Vagina (tissue), 2 donors: ENCODE results near the gene USF2. TPM values are rescaled to one million over a fixed set of nuclear protein-coding genes. Genes with fewer than 3 reads are reported as not detected.
A peak's percentile ranks its signal among the peaks of the same experiment; 100 is the strongest.
"Not testable (repeated sequence)": the region's sequence is repeated elsewhere in the genome, so short reads cannot be mapped to it uniquely, and the experiment has no call there.

Source experiments
- DNase-seq, 2 donors: peaks; one replicate each; pipeline ENCODE4 v3.0.0-alpha.2; 2017; ENCODE audit errors: extremely low spot score in 2 of 2
- H3K27ac ChIP-seq: fragments of 200-600 bp; sonication (generic); one replicate; pipeline ENCODE4 v1.5.1; 2019
- H3K27me3 ChIP-seq: fragments of 200-600 bp; sonication (generic); one replicate; pipeline ENCODE4 v1.5.1; 2019
- H3K36me3 ChIP-seq, 2 donors: fragments of 200-600 bp; sonication (generic); one replicate each; pipeline ENCODE4 v1.5.1; 2017 to 2019
- H3K4me1 ChIP-seq: fragments of 200-600 bp; sonication (generic); one replicate; pipeline ENCODE4 v1.5.1; 2019
- H3K4me3 ChIP-seq, 2 donors: fragments of 200-600 bp; sonication (generic); 1 replicate in 1 of 2; 2 replicates in 1 of 2; pipeline ENCODE4 v1.5.1; 2016 to 2019
- H3K9me3 ChIP-seq: fragments of 200-600 bp; sonication (generic); one replicate; pipeline ENCODE4 v1.5.1; 2019
- CTCF ChIP-seq, 3 experiments: fragments of 450-650 bp in 2 of 3; fragments of 200-600 bp in 1 of 3; sonication (generic) in 1 of 3; IDR thresholded peaks; one replicate each; pipeline ENCODE4 v1.5.1; 2017 to 2019; ENCODE audit warnings: antibody characterized with exemption in 3 of 3, mild to moderate bottlenecking in 2 of 3, moderate library complexity in 2 of 3
- POLR2A ChIP-seq, 2 donors: fragments of 450-650 bp; IDR thresholded peaks; one replicate each; pipeline ENCODE4 v1.6.1; 2017; ENCODE audit warnings: antibody characterized with exemption in 2 of 2, mild to moderate bottlenecking in 2 of 2, moderate library complexity in 2 of 2
- POLR2AphosphoS5 ChIP-seq, 2 donors: sonication (generic); formaldehyde crosslinking; IDR thresholded peaks; one replicate each; pipeline ENCODE4 v1.9.0; 2017; ENCODE audit warnings: antibody characterized with exemption in 2 of 2, mild to moderate bottlenecking in 2 of 2, low read depth in 1 of 2; ENCODE audit not compliant: insufficient read depth in 1 of 2
- intact Hi-C: fragments of 100-400 bp; cut with DNase I; formaldehyde crosslinking; loops from one replicate; pipeline ENCODE4 v1.15.1; 2023
- total RNA-seq: library from RNA; depleted of rRNA; stranded (reverse); fragments of >200 nt; gene quantifications from one replicate; pipeline ENCODE4 v1.2.3, GENCODE V29; 2016

The USF2 gene
- total RNA-seq = 95.5 TPM

- H3K27me3 ChIP-seq = no peaks in the 10 kb centered on the region
- TF ChIP-seq POLR2AphosphoS5 (IDR thresholded peaks at IDR 0.05; ENCODE audit: insufficient read depth in 1 of 2, low read depth in 1 of 2) (no peak), CTCF (IDR thresholded peaks at IDR 0.05) (no peak), POLR2A (IDR thresholded peaks at IDR 0.05) (no peak)
- H3K36me3 ChIP-seq = peaks cover 4 to 35% of the 10 kb centered on the region in 2 donors
- no peak for DNase-seq
- peak within 1 kb of the TSS; percentile 89 for H3K27ac ChIP-seq
- peaks cover 56% of the 10 kb centered on the region for H3K4me1 ChIP-seq
- H3K4me3 ChIP-seq = peak within 1 kb of the TSS; percentile 66 to 76
- intact Hi-C loops = loop anchor here (5.0 kb wide), 1 partner anchor 126 kb away; the partner anchor contains the start of gene FXYD7
- H3K9me3 ChIP-seq = no peaks in the 10 kb centered on the region
Measured at GRCh38 chr19:35268536-35269437, at the start of gene USF2. USF2 (plus strand) TSS chr19:35268962; CDS start chr19:35269102, 140 bp downstream.

GRCh38 chr19:35219008-35219407 lies 49.8 kb upstream of the USF2 start:
- no peak overlapping the region for H3K27ac ChIP-seq
- no peak overlapping the region for H3K4me3 ChIP-seq
- intact Hi-C loops = no loop called here
- H3K9me3 ChIP-seq = no peaks in the 10 kb centered on the region
- H3K36me3 ChIP-seq = no peaks in the 10 kb centered on the region
- TF ChIP-seq POLR2A (IDR thresholded peaks at IDR 0.05) = no peak
- no peak for TF ChIP-seq POLR2AphosphoS5 (IDR thresholded peaks at IDR 0.05; ENCODE audit: insufficient read depth in 1 of 2, low read depth in 1 of 2)
- TF ChIP-seq CTCF (IDR thresholded peaks at IDR 0.05) = no peak
- no peaks in the 10 kb centered on the region for H3K27me3 ChIP-seq
- peaks cover 13% of the 10 kb centered on the region for H3K4me1 ChIP-seq
- no peak for DNase-seq

- Histone ChIP-seq H3K4me3 (no peak overlapping the region), H3K36me3 (no peaks in the 10 kb centered on the region), H3K4me1 (peaks cover 13% of the 10 kb centered on the region), H3K27ac (no peak overlapping the region), H3K27me3 (no peaks in the 10 kb centered on the region), H3K9me3 (no peaks in the 10 kb centered on the region)
- intact Hi-C loops = no loop called here
- TF ChIP-seq CTCF (IDR thresholded peaks at IDR 0.05) (no peak), POLR2A (IDR thresholded peaks at IDR 0.05) (no peak), POLR2AphosphoS5 (IDR thresholded peaks at IDR 0.05; ENCODE audit: insufficient read depth in 1 of 2, low read depth in 1 of 2) (no peak)
- no peak for DNase-seq
Measured at GRCh38 chr19:35220315-35220921, 48.3 kb upstream of the USF2 start.

- H3K36me3 ChIP-seq, H3K4me3 ChIP-seq, intact Hi-C loops, H3K27ac ChIP-seq, H3K27me3 ChIP-seq, H3K9me3 ChIP-seq, DNase-seq: not testable (repeated sequence)
- peaks cover 13% of the 10 kb centered on the region for H3K4me1 ChIP-seq
Measured at GRCh38 chr19:35220973-35221590, 47.7 kb upstream of the USF2 start.

GRCh38 chr19:35222373-35223015 lies 46.3 kb upstream of the USF2 start:
- Histone ChIP-seq H3K27ac (no peak overlapping the region), H3K27me3 (no peaks in the 10 kb centered on the region), H3K36me3 (no peaks in the 10 kb centered on the region), H3K9me3 (no peaks in the 10 kb centered on the region), H3K4me3 (no peak overlapping the region), H3K4me1 (peaks cover 13% of the 10 kb centered on the region)
- TF ChIP-seq CTCF (IDR thresholded peaks at IDR 0.05) (no peak), POLR2A (IDR thresholded peaks at IDR 0.05) (no peak), POLR2AphosphoS5 (IDR thresholded peaks at IDR 0.05; ENCODE audit: insufficient read depth in 1 of 2, low read depth in 1 of 2) (no peak)
- peak; percentile 79 to 80 for DNase-seq
- intact Hi-C loops = no loop called here
